Measurements from ENCODE around the gene GADL1.

GADL1 gene, protein sequence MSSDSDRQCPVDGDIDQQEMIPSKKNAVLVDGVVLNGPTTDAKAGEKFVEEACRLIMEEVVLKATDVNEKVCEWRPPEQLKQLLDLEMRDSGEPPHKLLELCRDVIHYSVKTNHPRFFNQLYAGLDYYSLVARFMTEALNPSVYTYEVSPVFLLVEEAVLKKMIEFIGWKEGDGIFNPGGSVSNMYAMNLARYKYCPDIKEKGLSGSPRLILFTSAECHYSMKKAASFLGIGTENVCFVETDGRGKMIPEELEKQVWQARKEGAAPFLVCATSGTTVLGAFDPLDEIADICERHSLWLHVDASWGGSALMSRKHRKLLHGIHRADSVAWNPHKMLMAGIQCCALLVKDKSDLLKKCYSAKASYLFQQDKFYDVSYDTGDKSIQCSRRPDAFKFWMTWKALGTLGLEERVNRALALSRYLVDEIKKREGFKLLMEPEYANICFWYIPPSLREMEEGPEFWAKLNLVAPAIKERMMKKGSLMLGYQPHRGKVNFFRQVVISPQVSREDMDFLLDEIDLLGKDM

DNA sequence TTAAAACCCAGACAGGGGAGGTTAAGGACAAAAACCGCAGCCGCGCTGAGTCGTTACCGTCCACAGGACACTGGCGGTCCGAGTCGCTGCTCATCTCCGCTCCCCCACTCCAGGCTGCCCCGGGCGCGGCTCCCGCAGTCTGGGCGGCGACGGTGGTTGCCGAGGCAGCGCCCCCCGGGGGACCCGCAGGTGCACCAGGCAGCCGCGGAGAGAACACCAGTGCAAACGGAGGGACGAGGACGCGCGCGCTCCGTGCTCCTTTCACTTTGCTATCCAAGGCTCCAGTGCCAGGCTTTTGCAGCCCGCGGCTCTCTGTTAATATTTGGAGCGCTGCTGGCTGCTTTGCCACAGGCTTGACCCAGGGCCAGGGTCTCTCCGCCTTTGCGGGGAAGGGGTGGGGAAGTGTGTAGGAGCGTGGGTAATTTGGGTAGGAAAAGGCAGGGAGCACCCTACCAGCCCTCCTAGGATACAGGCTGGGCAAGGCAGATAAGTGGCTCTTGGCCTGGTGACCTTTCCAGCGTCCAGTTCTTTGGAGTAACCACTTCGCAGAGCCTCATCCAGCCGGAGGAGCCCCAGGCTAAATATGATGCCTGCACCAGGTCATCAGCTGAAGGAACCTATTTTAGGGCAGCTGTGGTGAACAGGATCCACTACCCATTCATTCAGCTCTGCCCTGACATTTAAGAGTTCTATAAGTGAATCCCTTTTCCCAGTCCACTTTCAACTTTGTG, at the start of gene GADL1:
TSS of gene GADL1 (minus strand) at position 141 of the 731 bp plus-strand sequence. CDS start at position 94, 47 bp downstream.
- DNase-seq (ENCODE audit: low spot score), result no peak

DNA sequence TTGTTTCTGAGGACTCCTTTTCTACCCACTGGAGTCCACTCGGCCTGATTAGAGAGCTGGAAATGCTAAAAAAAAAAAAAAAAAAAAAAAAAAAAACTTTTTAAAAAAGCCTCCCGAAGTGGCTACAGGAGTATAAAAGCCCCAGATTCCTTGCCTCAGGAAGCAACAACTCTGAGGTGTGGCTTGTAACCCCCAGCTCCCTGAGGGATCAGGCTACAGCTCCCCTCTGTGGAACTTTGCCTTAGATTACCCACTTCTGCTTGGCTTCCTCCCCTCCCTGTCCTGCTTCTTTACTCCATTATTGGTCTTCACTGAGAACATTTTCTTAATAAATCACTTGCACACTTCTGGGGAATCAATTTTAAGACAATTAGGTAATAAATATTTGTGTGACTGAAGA, 49.7 kb upstream of the GADL1 start:
- no peak for DNase-seq (ENCODE audit: low spot score)

DNA sequence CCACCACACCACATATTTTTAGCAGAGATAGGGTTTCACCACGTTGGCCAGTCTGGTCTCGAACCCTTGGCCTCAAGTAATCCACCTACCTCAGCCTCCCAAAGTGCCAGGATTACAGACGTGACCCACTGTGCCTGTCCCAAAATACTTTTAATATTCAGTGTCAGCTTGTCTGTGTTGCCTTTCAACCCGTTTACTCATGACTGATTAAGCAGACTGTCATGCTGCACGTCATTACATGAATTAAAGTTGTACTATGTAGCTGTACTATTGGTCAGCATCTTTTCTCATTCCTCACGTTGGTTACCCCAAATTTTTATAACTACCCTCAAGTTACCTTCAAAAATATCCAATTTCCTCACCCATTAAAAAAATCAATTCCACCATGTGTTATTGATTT, 48.7 kb upstream of the GADL1 start:
- no peak for DNase-seq (ENCODE audit: low spot score)

DNA sequence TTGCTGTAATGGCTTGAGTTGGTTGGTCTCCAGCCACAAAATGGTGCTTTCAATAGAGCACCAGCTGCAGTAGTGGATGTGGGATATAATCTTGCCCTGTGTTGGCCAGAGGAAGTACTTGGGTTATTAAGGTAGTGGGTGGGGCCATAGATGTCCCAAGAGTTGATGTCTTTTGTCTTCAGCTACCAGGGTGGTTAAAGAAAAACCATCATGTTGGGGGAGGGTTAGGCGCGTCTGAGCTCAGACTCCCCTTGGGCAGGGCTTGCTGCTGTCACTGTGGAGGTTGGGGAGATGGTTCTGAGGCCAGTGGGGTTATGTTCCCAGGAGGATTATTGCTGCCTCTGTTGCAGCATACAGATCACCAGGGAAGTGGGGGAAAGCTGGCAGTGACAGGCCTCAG, 46.9 kb upstream of the GADL1 start:
- no peak for DNase-seq (ENCODE audit: low spot score)

DNA sequence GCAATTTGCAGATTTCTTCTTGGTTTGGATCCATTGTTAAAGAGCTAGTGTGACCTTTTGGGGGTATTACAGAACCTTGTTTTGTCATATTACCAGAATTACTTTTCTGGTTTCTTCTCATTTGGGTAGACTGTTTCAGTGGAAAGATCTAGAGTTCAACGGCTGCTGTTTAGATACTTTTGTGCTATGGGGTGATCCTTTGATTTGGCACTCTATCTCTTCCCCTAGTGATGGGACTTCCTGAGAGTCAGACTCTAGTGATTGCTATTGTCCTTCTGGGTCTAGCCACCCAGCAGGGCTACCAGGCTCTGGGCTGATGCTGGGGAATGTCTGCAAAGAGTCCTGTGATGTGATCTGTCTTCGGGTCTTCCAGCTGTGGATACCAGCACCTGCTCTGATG, 46.3 kb upstream of the GADL1 start:
- DNase-seq (ENCODE audit: low spot score), result no peak

DNA sequence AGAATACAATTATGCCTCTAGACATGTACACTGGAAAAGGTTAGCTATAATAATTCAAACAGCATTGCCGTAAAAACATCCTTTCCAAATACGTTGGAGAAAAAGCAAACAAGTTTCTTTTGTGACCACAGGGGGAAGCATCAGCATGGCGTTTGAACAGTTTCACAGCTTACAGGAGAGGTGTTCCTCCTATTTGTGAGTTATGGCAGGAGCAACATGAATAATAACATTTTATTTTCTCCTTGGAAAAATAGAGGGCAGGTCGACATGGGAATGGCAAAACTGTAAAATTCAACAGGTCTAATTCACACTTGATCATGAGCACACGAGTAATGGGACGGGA, 39.7 kb upstream of the GADL1 start:
- no peak for DNase-seq (ENCODE audit: low spot score)

DNA sequence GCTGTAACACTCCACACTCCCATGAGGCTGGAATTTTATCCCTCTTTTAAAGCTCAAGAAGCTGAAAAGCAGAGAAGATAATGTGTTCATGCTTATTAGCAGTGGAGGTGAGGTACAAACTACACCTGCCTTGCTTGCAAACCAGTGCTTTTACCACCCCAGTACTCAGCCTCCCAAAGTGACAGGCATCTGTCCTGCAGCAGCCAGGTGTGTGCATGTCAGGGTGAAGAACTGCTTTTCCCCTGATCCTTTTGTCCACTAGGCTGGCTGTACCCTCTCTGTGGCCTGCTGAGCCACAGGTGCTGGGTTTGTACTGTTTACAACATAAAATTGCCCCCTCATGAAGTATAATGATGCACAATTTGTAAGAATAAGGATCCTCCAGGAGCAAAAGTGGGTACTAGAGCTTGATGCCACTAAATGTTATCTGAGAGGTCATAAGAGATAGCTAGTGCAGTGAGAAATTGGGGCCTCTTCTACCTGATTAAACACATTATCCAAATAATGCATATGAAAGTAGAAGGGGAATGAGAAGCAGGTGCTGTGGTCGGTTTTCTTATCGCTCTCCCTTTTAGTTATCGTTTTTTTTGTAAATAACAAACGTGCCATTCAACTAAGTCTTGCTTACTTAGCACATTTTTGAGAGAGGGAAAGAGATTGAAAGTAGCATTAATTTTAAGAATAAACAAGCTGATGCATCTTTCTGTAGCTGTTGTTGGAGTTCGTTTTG, 39.2 kb upstream of the GADL1 start:
- no peak for DNase-seq (ENCODE audit: low spot score)

DNA sequence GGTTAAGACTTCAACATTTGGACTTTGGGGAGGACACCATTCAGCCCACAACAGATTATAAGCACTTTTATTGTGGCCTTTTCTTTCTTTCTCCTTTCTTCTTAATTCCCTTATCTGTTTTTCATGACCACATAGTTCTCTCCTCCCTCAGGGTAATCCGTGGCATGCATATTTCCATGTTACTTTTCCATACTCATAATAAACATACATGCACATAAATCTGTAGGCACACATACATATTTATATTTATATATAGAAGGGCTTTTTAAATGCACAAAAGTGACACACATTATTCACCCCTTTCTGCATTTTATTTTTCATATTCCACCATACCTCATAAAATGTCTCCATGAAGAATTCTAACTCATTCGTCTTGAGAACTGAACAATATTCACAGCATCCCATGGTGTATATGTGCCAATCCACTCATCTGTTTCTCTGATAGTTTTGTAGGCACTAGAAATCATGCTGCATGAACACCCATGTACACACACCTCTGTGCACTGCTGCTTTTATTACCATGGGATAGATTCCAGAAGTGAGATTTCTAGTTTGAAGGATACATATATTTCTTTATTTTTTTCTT, 38.1 kb upstream of the GADL1 start:
- DNase-seq (ENCODE audit: low spot score), result no peak

DNA sequence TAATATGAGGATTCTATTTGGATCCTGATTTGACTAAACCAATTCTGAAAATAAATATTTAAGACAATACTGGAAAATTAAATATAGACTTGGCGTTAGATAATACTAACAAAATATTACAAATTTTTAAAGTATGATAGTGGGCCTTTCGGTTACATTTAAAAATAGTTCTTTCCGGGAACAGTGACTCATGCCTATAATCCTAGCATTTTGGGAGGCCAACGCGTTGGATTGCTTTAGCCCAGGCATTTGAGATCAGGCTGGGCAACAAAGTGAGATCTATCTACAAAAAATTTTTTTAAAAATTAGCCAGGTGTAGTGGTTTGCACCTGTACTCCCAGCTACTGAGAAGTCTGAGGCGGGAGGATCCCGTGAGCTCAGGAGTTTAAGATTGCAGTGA, 30.3 kb upstream of the GADL1 start:
- DNase-seq (ENCODE audit: low spot score), result no peak

DNA sequence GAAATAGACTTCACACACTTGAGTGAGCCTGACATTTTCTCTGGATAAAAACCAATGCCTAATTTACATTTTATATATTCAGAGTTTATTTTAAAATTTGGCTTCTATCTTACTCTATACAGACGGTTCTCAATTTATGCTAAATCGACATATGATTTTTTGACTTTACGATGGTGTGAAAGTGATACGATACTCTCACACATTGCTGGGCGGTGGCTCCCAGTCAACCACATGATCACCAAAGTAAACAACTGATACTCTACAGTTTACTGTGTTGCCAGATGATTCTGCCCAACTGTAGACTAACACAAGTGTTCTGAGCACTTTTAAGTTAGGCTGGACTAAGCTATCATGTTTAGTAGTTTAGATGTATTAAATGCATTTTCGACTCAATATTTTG, 25.1 kb upstream of the GADL1 start:
- DNase-seq (ENCODE audit: low spot score), result no peak

DNA sequence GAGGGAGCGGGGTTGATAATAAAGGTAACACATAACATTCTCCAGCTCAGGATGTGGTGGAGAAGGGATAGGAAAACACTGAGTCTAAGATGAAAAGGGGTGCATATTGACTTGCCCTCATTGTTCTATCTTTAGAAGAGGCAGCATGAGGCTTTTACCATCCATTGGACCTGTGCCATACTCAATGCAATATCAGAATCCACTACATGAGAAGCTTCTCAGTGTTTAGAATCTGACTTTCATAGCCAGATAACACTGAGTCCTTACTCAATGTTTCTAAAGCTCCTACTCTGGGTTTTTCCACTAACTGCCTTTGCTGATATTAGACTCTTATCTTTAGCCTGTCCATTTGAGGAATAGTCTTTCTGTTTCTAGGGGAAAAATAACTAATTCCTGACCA, 24.3 kb upstream of the GADL1 start:
- no peak for DNase-seq (ENCODE audit: low spot score)

DNA sequence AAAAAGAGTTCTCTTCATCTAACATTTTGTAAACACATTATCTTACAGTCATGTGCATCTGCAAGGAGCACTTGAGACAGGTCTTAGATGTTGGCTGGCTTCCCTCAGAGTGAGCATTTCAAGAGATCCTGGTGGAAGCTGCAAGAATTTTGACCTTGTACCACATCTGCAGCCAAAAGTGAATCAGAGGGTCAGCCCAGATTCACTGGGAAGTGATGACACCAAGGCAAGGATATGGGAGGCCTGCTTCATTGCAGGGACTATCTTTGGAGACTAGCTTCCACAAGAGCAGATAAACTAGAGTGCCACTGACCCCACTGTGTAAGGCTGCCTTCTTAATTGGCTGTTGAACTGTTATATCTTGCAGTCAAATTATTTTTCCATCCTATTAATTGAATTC, 21.3 kb upstream of the GADL1 start:
- DNase-seq (ENCODE audit: low spot score), result no peak

DNA sequence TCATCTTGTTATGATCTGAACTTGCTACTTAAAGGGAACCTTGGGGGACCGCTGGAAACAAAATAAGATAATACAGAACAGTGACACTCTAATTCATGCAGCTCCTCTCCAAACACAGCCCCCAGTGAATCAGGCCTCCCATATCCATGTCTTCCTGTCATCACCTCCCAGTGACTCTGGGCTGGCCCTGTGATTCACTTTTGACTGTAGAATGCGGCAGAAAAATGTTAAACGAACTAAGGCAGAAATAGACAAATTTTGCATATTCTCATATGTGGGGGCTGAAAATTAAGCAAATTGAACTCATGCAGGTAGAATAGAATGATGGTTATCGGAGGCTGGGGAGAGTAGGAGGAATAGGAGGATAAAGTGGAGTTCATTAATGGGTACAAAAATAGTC, 20.2 kb upstream of the GADL1 start:
- no peak for DNase-seq (ENCODE audit: low spot score)

DNA sequence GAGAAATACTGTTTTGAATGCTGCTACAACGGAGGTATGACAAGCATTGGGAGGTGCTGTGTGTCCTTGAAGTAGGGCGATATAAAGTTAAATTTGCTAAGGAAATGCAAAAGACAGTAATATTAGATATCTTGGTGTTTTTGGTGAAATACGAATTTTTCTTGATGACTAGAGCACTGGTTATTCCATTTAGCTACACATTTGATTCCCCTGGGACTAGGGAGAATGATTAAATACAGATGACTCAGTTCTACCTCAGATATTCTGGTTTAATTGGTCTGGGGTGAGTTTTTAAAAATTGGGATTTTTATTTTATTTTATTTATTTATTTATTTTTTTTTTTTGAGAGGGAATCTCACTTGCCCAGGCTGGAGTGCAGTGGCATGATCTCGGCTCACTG, 18.7 kb upstream of the GADL1 start:
- DNase-seq (ENCODE audit: low spot score), result no peak

DNA sequence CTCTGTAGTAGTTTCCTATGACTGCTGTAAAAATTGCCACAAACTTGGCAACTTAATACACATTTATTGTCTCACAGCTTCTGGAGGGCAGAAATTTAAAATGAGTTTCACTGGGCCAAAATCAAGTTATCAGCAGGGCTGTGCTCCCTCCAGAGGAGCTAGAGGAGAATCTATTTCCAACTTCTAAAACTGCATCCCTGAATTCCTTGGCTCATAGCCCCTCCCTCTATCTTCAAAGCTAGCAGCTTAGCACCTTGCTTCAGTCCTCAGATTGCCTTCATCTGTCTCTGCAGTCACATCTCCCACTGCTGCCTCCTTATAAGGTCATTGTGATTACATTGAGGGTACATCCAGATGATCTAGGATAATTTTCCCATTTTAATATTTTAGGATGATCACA, 17.8 kb upstream of the GADL1 start:
- no peak for DNase-seq (ENCODE audit: low spot score)

DNA sequence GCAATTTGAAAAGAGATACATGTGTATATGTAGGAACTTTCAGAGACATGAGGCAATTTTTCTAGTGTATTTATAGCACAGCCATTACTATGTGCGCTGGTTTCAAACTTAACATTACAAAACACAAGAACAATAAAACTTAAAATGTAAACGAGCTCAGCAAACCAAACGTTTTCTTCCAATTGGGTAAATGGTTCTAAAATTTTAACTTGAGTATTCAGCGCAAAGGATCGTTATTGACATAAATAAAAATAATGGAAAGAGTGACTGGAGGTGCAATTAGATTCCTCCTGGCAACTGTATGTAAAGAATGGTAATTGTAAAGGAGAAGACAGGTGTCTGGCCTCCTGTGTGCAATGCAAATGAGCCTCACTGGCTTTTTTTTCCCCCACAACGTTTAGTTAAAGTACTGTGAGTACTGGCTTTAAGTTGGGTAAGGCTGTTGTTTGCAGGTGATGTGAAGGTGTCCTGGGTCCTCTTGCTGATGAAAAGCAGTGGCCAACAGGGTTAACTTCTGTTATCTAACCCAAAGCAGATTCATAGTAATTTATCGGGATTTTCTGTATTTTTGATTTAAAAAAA, 14.1 kb upstream of the GADL1 start:
- no peak for DNase-seq (ENCODE audit: low spot score)

DNA sequence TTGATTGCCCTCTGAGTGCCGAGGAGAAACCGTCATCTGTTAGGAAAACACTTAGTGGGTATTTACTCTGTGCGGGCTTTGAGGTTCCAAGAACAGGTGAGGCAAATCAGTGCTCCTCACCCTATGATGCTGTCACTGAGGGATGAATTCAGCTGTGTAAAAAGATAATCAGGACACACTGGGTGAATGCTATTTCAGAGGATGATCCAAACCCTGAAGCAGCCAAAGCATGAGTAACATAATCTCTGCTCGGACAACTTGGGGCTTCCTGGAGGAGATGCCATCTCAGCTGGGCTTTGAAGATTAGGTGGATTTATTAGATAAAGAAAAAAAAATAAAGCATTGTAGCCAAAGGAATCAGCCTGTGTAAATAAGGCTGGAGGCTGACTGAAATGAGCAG, 10.5 kb upstream of the GADL1 start:
- DNase-seq (ENCODE audit: low spot score), result no peak

DNA sequence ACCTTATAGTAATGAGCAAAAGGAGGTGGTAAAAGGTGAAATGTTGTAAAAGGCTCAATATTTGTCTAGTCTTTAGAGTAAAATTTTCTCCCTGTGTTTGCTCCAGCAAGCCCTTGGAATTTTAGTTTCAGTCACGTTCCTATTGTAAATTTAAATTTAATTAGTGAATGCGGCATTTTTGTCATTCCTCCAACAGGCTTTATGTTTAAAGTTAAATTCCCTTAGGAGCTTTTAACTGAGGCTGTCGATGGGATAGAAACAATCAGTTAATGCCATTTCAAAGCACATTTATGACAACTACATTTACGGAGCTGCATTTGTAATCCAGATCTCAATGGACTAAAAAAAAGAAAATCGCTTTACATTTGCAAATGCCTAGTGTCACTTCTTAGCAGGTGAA, 868 bp upstream of the GADL1 start:
- no peak for DNase-seq (ENCODE audit: low spot score)

DNA sequence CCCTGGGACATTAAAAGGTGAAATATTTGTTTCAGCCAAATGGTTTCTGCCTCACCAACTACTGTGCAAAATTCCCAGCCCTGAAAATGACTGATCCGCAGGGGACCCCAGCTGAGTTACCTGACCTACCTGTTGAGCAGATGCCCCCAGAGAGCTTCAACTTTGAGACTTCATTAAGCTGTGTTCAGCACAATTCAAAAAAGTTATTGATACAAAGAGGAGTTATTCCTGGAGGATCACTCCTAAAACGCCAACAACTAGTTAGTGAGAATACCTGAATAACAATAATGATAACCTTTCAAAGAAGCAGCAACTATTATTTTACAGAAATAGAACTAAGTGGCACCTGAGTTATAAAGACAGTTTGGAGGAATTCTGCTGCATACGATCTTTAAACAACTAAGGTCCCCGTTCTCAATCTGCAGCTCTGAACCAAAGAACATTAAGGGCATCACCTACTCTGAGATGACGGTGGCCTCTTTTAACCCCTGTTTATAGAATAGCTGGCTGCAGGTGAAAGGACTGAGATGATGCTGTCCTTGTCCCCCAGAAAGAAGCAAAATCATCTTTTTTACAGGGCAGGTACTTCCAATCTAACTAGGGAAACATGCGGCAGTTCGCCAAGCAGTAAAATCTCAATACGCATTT, 659 bp downstream of the GADL1 start:
- DNase-seq (ENCODE audit: low spot score), result no peak

DNA sequence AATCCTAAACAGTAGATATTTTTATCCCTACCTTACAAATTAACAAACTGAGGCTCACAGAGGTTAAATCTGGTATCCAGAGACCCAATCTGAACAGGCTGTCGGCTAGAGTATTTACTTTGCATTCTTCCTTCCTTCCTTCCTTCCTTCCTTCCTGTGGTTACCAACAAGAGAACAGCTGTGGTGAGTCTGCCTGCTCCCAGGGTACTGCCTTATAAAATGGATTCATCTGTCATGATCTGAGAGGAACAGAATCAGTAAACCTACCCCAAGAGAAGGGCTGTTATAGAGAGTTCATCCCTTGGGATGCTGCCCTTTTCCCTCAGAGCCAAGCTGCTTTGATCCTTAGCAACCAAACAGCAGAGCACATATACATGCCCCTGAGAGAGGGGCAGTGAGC, 3.6 kb downstream of the GADL1 start:
- no peak for DNase-seq (ENCODE audit: low spot score)

DNA sequence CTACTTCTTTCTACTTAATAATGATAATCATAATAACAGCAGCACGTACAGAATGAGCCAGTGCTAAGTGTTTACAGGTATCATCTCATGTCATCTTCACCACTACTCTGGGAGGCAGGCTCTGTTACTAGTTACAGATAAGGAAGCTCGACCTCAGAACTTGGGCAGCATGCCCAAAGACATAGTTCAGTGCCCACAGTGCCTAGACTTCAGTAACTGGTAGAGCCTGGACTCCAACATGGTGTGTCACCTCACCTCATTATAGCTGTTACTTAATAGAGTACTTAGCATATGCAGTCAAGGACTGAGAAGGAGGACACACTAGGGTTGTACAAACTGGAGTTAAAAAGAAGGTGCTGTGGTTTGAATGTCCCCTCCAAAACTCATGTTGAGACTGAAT, 7.6 kb downstream of the GADL1 start:
- no peak for DNase-seq (ENCODE audit: low spot score)

DNA sequence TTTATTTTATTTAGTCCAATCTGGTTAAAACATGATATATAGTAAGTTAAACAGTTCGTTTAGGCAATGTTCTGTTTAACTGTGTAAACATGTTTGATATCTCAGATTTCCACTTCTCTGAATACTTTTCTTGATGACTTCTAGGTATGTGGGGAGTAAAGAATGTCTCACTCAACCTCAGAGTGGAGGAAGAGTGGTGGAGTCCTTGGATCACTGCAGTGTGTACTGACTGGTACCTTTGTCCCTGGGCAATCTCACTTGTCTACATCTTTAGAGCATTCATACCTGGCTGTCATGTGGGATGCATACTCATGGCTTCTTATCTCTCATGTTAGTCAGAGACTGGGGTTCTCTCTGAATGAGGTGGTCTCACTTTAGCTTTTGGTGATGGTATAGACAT, 15.6 kb downstream of the GADL1 start:
- DNase-seq (ENCODE audit: low spot score), result no peak

Data from activated CD4-positive, alpha-beta T cell treated with anti-CD3 and anti-CD28 coated beads, Interleukin-2, Interleukin-4, amounts not matched to agents 100 ng/mL and 50 ng/mL, durations not matched to agents 16 hours and 8 hours (primary cell).